ENCODE measurements around the gene HSD11B1L.

The HSD11B1L gene

DNA sequence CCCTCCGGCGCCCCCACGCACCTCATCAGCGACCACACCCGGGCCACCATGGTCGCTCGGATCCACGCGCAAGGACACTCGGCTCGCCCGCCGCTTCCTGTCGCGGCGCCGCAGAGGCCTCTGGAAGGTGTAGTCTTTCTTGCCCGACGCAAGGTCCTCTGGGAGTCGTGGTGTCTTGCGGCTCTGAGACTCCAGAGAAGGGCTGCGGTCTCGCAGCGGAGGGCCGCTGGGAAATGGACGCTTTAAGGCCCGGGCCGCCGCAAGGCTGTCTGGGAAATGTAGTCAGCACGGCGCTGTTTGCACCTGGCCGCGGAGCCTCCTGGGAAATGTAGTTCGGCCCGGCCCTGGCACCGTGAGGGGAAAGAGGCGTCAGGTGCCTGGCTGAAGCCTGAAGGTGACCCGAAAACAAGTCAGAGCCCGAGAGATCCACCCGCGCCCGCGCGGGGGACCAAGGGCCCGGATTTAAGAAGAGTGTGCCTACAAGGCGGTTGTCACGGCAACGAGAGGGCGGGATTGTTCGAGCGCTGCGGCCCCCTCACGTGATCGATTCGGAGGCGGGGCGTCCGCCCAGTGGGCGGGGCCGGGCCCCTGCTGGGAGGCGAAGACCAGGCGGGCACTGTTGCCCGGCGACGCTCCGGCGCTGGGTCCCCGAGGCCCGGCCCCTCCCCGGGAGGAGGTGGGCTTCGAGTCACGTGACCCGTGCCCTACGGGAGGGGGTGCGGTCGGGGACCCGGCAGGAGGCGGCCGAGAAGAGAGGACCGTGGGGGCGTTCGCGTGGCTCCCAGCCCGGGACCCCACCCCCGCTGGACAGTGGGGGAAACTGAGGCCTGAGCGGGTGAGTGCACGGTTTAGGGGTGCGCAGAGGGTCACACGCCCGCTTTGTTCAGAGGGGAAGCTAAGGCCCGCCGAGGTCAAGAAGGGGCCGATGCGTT, at the start of gene HSD11B1L, which contains the start of gene MICOS13:
Gene HSD11B1L (plus strand): TSS at position 591 of the 932 bp plus-strand sequence. CDS start 3,806 bp downstream, outside the sequence.
Gene MICOS13 (minus strand): TSS at position 80 of the 932 bp plus-strand sequence. CDS start 30 bp downstream, at position 50.
- DNase-seq (ENCODE audit: low read depth, low spot score): peak; percentile 100

- DNase-seq (ENCODE audit: low read depth, low spot score): no peak
Measured at GRCh38 chr19:5631567-5632240, 49.1 kb upstream of the HSD11B1L start.

- DNase-seq (ENCODE audit: low read depth, low spot score): no peak
Measured at GRCh38 chr19:5632241-5632612, 48.6 kb upstream of the HSD11B1L start.

GRCh38 chr19:5632657-5633056, 48.2 kb upstream of the HSD11B1L start:
- DNase-seq (ENCODE audit: low read depth, low spot score): no peak

- no peak for DNase-seq (ENCODE audit: low read depth, low spot score)
Measured at GRCh38 chr19:5635427-5635826, 45.4 kb upstream of the HSD11B1L start.

DNA sequence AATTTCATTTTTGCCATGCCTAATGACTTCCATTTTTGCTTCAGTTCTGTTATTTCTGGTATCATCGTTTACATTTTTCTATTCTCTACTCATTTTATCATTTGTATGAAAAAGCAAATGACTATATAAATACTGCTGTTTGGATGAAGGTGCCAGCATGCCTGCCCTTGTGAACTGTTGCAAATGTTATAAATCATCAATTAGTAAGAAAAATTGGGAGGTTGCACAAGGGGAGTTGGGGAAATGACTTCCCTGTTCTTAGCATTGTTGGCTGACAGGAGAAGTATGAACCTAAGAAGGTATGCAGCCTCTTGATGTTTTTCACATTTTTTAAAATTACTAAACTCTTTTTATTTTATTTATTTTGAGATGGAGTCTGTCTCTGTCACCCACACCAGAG, 42.9 kb upstream of the HSD11B1L start:
- no peak for DNase-seq (ENCODE audit: low read depth, low spot score)

- no peak for DNase-seq (ENCODE audit: low read depth, low spot score)
Measured at GRCh38 chr19:5641171-5641570, 39.7 kb upstream of the HSD11B1L start.

DNA sequence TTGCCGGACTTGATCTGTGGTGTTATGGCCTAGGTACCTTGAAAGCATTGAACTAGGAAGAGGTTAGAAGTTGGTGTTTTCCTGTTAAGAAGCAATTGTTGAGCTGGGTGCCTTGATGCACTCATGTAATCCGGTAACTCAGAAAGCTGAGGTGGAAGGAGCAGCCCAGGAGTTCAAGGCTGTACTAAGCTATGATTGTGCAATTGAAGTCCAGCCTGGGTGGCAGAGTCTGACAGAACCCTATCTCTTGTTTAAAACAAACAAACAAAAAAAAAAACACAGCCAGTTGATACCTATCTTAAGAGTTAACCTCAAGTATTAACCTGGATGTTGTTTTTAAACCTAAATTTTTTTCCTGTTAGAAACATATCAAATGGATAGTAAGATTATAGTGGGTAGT, 38.6 kb upstream of the HSD11B1L start:
- DNase-seq (ENCODE audit: low read depth, low spot score): no peak

GRCh38 chr19:5643060-5643459, 37.8 kb upstream of the HSD11B1L start:
- DNase-seq (ENCODE audit: low read depth, low spot score): no peak

- peak; percentile 23 for DNase-seq (ENCODE audit: low read depth, low spot score)
Measured at GRCh38 chr19:5644037-5644436, 36.8 kb upstream of the HSD11B1L start.

DNA sequence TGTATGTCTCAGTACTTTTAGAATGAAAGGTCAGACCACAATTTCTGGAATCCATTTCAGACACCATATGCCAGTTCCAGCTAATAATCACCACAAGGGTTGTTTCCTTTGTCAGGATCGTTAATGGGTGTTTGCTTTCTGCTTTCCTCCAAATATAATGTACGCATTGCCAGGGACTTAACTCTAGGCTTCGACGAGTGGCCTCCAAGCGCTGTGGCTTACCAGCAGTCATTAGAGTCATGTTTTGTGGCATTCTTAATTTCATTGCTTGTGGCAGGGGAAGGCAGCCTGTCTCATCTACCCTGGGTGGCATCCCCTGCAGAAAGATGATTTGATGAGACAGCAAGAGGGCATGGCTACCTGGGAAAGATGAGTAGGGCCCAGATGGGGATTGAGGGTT, 35.4 kb upstream of the HSD11B1L start:
- DNase-seq (ENCODE audit: low read depth, low spot score): no peak

DNA sequence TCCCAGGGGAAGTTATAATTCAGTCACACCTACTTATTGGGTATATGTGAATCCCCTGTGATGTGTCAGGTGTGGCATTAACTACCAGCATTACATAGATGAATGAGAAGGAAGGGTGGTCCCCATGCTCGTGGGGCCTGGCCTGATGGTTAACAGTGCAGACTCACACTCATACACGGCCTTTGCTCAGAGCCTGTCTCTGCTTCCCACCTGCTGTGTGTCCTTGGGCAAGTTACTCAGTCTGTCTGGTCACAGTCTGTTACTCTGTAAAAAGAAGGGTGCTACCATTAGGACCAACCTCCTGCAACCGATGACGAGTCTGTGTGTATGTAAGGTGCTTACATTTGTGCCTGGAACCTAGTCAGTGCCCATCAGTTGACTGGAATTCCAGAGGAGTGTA, 34.1 kb upstream of the HSD11B1L start:
- no peak for DNase-seq (ENCODE audit: low read depth, low spot score)

DNA sequence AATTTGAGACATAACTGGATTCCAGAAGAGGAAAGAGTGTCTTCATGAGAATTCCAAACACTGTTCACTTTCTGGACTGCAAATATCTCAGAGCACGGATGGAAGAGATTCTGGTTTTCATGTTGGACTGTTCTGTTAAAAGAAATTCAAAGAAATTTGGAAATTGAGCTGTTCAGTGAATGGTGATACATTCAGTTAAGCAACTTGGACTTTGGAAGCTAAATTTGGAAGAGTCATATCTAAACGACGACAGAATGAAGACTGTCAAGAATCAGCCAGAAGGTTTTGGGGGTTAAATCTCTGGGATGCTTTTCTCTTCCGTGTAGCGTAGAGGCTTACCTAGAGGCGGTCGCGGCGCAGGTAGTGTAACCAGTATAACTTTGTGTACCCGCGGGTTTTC, 32.4 kb upstream of the HSD11B1L start:
- DNase-seq (ENCODE audit: low read depth, low spot score): no peak

DNA sequence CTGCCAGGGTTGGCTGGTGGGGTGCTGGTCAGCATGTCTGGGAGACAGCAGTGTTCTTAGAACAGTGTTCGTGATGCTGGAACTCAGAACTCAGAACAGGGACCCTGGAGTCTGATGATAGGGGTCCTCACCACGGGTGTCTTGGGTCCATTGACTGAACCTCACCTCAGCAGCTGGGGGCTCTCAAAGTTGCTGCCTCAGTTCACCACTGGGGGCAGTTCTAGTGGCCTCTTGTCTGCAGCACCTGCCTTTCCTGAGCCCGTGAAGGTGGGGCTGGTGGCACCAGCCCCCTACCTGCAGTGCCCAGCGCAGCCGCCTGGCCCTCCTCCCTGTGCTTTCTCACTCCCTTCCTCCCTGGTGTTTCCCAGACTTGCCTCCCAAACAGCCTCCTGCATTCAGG, 29.5 kb upstream of the HSD11B1L start:
- no peak for DNase-seq (ENCODE audit: low read depth, low spot score)

DNA sequence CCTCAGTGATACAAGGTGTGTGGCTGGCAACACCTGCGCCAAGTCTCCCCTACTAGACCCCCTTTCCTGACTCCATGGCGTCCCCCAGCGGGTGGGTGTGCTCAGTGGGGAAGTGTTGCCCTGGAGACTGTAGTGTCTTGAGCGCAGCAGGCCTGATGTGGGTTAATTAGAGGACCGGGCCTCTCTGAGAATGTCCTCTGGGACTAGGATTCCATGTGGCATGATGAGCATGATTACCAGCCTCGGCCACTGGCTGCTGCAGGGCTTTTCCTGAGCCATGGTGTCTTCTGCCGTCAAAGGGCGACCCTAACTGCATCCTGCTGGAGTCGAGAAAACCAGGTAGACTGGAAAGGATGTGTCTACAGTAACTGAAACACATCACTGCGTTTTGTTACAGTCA, 28.6 kb upstream of the HSD11B1L start:
- no peak for DNase-seq (ENCODE audit: low read depth, low spot score)

- DNase-seq (ENCODE audit: low read depth, low spot score): no peak
Measured at GRCh38 chr19:5654931-5655330, 25.9 kb upstream of the HSD11B1L start.

- DNase-seq (ENCODE audit: low read depth, low spot score): no peak
Measured at GRCh38 chr19:5655412-5655811, 25.4 kb upstream of the HSD11B1L start.

DNA sequence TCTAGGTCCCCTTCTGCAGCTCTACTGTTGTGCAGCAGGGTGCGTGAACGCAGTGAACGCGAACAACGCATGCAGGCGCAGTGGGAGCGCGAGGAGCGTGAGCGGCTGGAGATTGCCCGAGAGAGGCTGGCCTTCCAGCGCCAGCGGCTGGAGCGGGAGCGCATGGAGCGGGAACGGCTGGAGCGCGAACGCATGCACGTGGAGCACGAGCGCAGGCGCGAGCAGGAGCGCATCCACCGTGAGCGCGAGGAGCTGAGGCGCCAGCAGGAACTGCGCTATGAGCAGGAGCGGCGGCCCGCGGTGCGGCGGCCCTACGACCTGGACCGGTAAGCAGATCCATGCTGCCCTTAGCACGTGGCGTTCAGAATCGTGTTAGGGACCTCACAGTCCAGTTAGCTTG, 19.3 kb upstream of the HSD11B1L start:
- DNase-seq (ENCODE audit: low read depth, low spot score): no peak

DNA sequence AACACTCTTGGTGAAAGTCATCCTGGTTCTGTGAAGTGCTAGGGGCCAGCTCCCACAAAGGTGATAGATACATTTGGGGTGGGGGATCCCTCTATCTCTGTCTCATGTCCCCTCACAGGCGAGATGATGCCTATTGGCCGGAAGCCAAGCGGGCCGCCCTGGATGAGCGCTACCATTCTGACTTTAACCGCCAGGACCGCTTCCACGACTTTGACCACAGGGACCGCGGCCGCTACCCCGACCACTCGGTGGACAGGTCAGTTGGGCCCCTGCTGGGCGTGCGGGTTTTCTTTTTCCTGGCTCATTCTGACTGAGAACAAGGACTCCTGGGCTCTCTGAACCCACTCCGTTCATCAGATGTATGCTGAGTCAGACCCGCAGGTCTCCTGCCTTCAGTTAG, 16.9 kb upstream of the HSD11B1L start:
- DNase-seq (ENCODE audit: low read depth, low spot score): no peak

GRCh38 chr19:5664515-5664914, 16.3 kb upstream of the HSD11B1L start:
- no peak for DNase-seq (ENCODE audit: low read depth, low spot score)

GRCh38 chr19:5665781-5666513, 14.9 kb upstream of the HSD11B1L start:
- DNase-seq (ENCODE audit: low read depth, low spot score): peak; percentile 53
